ENCODE results near the gene IPO5.
A peak's percentile ranks its signal among the peaks of the same experiment; 100 is the strongest.
"Not testable (repeated sequence)": the region's sequence is repeated elsewhere in the genome, so short reads cannot be mapped to it uniquely, and the experiment has no call there.

The IPO5 gene

DNA sequence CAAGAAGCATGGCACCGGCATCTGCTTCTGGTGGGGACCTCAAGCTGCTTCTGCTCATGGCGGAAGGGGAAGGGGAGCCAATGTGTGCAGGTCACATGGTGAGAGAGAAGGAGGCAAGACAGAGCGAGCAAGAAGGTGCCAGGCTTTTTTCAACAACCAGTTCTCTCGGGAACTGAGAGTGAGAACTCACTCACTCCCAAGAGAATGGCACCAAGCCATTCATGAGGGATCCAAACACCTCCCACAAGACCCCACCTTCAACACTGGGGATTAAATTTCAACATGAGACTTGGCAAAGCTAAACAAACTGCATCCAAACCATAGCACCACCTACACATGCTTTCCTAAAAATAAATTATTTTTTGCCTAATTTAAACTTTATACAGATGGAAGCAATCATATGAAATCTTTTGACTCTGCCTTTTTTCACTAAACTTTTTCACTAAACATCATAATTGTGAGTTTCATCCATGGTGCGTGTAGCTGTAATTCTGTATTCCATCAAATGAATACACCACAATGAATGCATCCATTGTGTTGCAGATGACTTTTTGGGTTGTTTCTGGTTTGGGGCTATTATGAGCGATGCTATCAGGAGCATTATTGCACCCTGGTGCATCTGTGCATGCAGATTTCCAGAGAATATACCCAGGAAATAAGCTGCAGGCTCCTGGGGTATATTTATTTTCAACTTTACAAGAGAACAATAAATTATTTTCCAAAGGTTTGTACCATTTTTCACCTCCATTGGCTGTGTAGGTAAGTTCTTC, 14.6 kb upstream of the IPO5 start:
- no peaks in the 10 kb centered on the region for H3K4me1 Mint-ChIP-seq (ENCODE audit: low read depth)
- no peaks in the 10 kb centered on the region for H3K36me3 Mint-ChIP-seq
- no peak overlapping the region for H3K4me3 Mint-ChIP-seq
- peaks cover 8% of the 10 kb centered on the region for H3K27me3 Mint-ChIP-seq
- no peaks in the 10 kb centered on the region for H3K9me3 Mint-ChIP-seq (ENCODE audit: low read depth)
- no peak overlapping the region for H3K27ac Mint-ChIP-seq

GRCh38 chr13:97944396-97945029, 9.0 kb upstream of the IPO5 start:
- Mint-ChIP-seq H3K4me3 (no peak overlapping the region), H3K27ac (no peak overlapping the region), H3K4me1 (ENCODE audit: low read depth) (no peaks in the 10 kb centered on the region), H3K9me3 (ENCODE audit: low read depth) (no peaks in the 10 kb centered on the region), H3K27me3 (no peaks in the 10 kb centered on the region), H3K36me3 (no peaks in the 10 kb centered on the region)

GRCh38 chr13:97945342-97945741, 8.1 kb upstream of the IPO5 start:
- Mint-ChIP-seq H3K36me3 (peaks cover 2% of the 10 kb centered on the region), H3K27me3 (peaks cover 2% of the 10 kb centered on the region), H3K4me3 (no peak overlapping the region), H3K4me1 (ENCODE audit: low read depth) (no peaks in the 10 kb centered on the region), H3K9me3 (ENCODE audit: low read depth) (no peaks in the 10 kb centered on the region), H3K27ac (no peak overlapping the region)

GRCh38 chr13:97945792-97946419, 7.6 kb upstream of the IPO5 start:
- Mint-ChIP-seq H3K4me1 (ENCODE audit: low read depth) (no peaks in the 10 kb centered on the region), H3K27ac (no peak overlapping the region), H3K4me3 (no peak overlapping the region), H3K9me3 (ENCODE audit: low read depth) (no peaks in the 10 kb centered on the region), H3K27me3 (peaks cover 2% of the 10 kb centered on the region), H3K36me3 (peaks cover 2% of the 10 kb centered on the region)

DNA sequence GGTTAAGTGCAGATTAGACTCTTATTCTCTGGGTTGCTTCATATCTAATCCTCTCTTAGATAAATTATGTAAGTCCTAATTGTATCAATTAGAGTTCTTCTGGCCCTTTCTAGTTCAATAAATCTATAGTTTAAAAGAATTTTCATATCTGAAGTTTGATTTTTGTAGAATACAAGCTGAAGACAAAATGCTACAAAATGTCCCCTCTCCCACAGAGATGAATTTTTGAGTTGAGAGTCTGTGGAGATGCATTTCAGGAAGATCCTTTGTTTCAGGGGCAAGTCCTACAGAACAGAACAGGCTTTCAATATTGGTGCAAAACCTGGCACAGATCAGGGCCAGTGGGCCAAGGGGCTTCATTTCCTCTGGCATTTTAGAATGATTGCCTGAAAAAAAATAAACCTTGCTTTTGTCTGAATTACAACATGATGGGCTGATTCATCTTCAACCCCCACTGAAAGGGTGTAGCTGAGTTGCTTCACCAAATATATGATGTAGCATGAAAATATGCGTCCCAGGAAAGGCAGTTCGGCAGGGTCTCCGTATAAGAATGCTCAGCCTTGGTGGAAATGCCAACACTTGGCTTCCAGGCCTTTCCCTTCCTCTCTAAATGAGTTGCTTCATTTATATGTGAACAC, 6.4 kb upstream of the IPO5 start:
- no peak overlapping the region for H3K27ac Mint-ChIP-seq
- peaks cover 2% of the 10 kb centered on the region for H3K36me3 Mint-ChIP-seq
- H3K9me3 Mint-ChIP-seq (ENCODE audit: low read depth) = no peaks in the 10 kb centered on the region
- no peak overlapping the region for H3K4me3 Mint-ChIP-seq
- no peaks in the 10 kb centered on the region for H3K4me1 Mint-ChIP-seq (ENCODE audit: low read depth)
- peaks cover 2% of the 10 kb centered on the region for H3K27me3 Mint-ChIP-seq

GRCh38 chr13:97948041-97948440, 5.4 kb upstream of the IPO5 start:
- Mint-ChIP-seq H3K27me3 (peaks cover 2% of the 10 kb centered on the region), H3K4me3 (no peak overlapping the region)

DNA sequence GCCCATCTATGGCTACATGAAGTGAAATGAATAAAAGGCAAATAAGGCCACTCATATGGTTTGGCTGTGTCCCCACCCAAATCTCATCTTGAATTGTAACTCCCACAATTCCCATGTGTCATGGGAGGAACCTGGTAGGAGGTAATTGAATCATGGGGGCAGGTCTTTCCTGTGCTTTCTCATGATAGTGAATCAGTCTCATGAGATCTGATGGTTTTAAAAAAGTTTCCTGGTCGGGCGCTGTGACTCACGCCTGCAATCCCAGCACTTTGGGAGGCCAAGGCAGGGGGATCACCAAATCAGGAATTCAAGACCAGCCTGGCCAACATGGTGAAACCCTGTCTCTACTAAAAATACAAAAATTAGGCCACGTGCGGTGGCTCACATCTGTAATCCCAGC, 4.2 kb upstream of the IPO5 start:
- not testable (repeated sequence) for H3K4me1 Mint-ChIP-seq (ENCODE audit: low read depth); H3K4me3 Mint-ChIP-seq; H3K27ac Mint-ChIP-seq; H3K36me3 Mint-ChIP-seq; H3K27me3 Mint-ChIP-seq; H3K9me3 Mint-ChIP-seq (ENCODE audit: low read depth)

More at GRCh38 chr13:97948041-97948440, 5.4 kb upstream of the IPO5 start:
- no peak overlapping the region for H3K27ac Mint-ChIP-seq
- no peaks in the 10 kb centered on the region for H3K4me1 Mint-ChIP-seq (ENCODE audit: low read depth)
- no peaks in the 10 kb centered on the region for H3K9me3 Mint-ChIP-seq (ENCODE audit: low read depth)
- H3K36me3 Mint-ChIP-seq = peaks cover 2% of the 10 kb centered on the region

- H3K27ac Mint-ChIP-seq = no peak overlapping the region
- no peaks in the 10 kb centered on the region for H3K4me1 Mint-ChIP-seq (ENCODE audit: low read depth)
- no peak overlapping the region for H3K4me3 Mint-ChIP-seq
- H3K9me3 Mint-ChIP-seq (ENCODE audit: low read depth) = no peaks in the 10 kb centered on the region
- H3K27me3 Mint-ChIP-seq = peaks cover 2% of the 10 kb centered on the region
- peaks cover 2% of the 10 kb centered on the region for H3K36me3 Mint-ChIP-seq
Measured at GRCh38 chr13:97951376-97951775, 2.1 kb upstream of the IPO5 start.

GRCh38 chr13:97952831-97953230, 644 bp upstream of the IPO5 start:
- H3K4me3 Mint-ChIP-seq; H3K27me3 Mint-ChIP-seq; H3K4me1 Mint-ChIP-seq (ENCODE audit: low read depth); H3K27ac Mint-ChIP-seq; H3K9me3 Mint-ChIP-seq (ENCODE audit: low read depth); H3K36me3 Mint-ChIP-seq: not testable (repeated sequence)

DNA sequence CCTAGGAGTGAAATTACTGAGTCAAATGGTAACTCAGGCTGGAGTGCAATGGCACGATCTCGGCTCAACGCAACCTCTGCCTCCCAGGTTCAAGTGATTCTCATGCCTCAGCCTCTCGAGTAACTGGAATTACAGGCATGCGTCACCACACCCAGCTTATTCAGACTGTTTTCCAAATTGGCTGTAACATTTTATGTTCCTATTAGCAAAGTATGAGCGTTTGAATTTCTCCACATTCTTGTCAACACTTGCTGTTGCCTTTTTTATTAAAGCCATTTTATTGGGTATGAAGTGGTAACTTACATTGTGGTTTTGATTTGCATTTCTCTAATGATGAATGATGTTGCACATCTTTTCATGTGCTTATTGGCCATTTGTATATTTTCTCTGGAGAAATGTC, 7.9 kb downstream of the IPO5 start:
- no peaks in the 10 kb centered on the region for H3K9me3 Mint-ChIP-seq (ENCODE audit: low read depth)
- H3K27ac Mint-ChIP-seq = no peak overlapping the region
- peaks cover 1% of the 10 kb centered on the region for H3K27me3 Mint-ChIP-seq
- no peaks in the 10 kb centered on the region for H3K36me3 Mint-ChIP-seq
- no peaks in the 10 kb centered on the region for H3K4me1 Mint-ChIP-seq (ENCODE audit: low read depth)
- H3K4me3 Mint-ChIP-seq = no peak overlapping the region

- no peaks in the 10 kb centered on the region for H3K9me3 Mint-ChIP-seq (ENCODE audit: low read depth)
- no peaks in the 10 kb centered on the region for H3K4me1 Mint-ChIP-seq (ENCODE audit: low read depth)
- H3K4me3 Mint-ChIP-seq = no peak overlapping the region
- H3K27ac Mint-ChIP-seq = no peak overlapping the region
- no peaks in the 10 kb centered on the region for H3K36me3 Mint-ChIP-seq
- H3K27me3 Mint-ChIP-seq = peaks cover 3% of the 10 kb centered on the region
Measured at GRCh38 chr13:97962887-97963286, 9.4 kb downstream of the IPO5 start.

GRCh38 chr13:97967226-97967625, 13.8 kb downstream of the IPO5 start:
- no peak overlapping the region for H3K27ac Mint-ChIP-seq

DNA sequence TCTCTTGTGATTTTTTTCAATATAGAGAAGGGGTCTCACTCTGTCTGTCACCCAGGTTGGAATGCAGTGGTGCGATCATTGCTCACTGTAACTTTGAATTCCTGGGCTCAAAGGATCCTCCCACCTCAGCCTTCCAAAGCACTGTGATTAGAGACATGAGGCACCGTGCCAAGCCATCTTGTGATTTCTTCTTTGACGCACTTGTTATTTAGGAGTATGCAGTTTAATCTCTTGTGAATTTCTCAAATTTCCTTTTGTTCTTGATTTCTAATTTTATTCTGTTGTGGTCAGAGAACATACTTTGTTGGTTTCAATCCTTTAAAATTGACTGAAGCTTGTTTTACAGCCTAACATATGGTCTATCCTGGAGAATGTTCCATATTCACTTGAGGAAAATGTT, 14.5 kb downstream of the IPO5 start:
- Mint-ChIP-seq H3K27ac (no peak overlapping the region), H3K4me3 (no peak overlapping the region), H3K36me3 (no peaks in the 10 kb centered on the region), H3K9me3 (ENCODE audit: low read depth) (no peaks in the 10 kb centered on the region), H3K27me3 (peaks cover 4% of the 10 kb centered on the region), H3K4me1 (ENCODE audit: low read depth) (no peaks in the 10 kb centered on the region)

More at GRCh38 chr13:97967226-97967625, 13.8 kb downstream of the IPO5 start:
- Mint-ChIP-seq H3K9me3 (ENCODE audit: low read depth) (no peaks in the 10 kb centered on the region), H3K36me3 (no peaks in the 10 kb centered on the region), H3K4me1 (ENCODE audit: low read depth) (no peaks in the 10 kb centered on the region), H3K27me3 (peaks cover 4% of the 10 kb centered on the region), H3K4me3 (no peak overlapping the region)

DNA sequence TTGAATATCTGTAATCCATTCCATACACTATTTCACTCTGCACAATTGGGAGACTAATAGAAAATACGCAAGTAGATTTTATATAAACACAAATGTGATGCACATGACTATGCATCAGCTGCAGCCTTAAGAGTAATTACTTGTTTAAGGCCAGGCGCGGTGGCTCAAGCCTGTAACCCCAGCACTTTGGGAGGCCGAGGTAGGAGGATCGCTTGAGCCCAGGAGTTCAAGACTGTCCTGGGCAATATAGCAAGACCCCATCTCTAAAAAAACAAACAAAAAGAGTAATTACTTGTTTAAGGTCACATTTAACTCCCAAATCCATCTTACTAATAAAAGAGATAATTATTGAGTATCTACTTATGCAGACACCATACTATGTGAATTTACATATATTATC, 18.0 kb downstream of the IPO5 start:
- Mint-ChIP-seq H3K36me3 (no peaks in the 10 kb centered on the region), H3K27me3 (peaks cover 4% of the 10 kb centered on the region), H3K27ac (no peak overlapping the region), H3K4me1 (ENCODE audit: low read depth) (peaks cover 7% of the 10 kb centered on the region), H3K4me3 (no peak overlapping the region), H3K9me3 (ENCODE audit: low read depth) (no peaks in the 10 kb centered on the region)

GRCh38 chr13:97974773-97975172, 21.3 kb downstream of the IPO5 start:
- Mint-ChIP-seq H3K4me1 (ENCODE audit: low read depth) (peaks cover 31% of the 10 kb centered on the region), H3K4me3 (peak overlapping the region; percentile 67), H3K27ac (peak overlapping the region; percentile 28), H3K36me3 (peaks cover 3% of the 10 kb centered on the region), H3K9me3 (ENCODE audit: low read depth) (no peaks in the 10 kb centered on the region), H3K27me3 (peaks cover 1% of the 10 kb centered on the region)
